Measurements from ENCODE around the gene STAC2.
A peak's percentile ranks its signal among the peaks of the same experiment; 100 is the strongest.

DNA sequence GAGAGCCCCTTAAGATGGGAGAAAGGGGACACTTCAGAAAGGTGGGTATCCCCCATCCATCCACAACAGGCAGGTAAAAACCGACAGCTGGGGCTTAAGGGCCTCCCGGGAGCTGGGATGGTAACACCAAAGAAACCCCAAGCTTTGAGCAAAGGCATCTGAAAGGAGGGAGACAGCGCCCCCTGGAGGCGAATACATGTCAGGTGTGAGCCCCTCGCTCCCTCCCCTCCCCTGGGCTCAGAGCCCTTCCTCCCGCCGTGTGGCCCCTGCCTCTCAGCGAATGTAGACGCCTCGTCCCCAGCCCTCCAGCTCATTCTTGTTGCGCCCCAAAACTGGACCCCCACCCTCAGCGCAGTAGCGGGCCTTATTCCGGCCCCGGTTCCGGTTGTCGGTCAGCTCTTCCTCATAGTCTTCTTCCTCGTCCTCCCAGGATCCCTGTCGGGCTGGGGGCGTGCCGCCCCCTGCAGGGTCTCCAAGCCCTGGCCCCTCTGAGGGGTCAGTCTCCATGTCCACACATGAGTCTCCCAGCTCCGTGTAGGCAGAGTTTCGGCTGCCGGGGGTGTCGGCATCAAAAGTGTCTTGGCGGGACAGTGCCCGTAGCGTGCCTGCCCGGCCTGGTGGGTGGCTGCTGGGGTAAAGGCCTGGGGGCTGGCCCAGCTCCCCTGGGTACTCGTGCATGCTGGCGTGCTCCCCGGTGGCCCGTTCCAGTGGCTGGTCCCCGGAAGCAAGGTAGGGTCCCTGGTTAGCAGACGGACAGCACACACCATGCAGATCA is 50.6 kb downstream of the STAC2 start:
- TF ChIP-seq EP300 (IDR thresholded peaks at IDR 0.05): no peak
- TF ChIP-seq, protein P1, sequence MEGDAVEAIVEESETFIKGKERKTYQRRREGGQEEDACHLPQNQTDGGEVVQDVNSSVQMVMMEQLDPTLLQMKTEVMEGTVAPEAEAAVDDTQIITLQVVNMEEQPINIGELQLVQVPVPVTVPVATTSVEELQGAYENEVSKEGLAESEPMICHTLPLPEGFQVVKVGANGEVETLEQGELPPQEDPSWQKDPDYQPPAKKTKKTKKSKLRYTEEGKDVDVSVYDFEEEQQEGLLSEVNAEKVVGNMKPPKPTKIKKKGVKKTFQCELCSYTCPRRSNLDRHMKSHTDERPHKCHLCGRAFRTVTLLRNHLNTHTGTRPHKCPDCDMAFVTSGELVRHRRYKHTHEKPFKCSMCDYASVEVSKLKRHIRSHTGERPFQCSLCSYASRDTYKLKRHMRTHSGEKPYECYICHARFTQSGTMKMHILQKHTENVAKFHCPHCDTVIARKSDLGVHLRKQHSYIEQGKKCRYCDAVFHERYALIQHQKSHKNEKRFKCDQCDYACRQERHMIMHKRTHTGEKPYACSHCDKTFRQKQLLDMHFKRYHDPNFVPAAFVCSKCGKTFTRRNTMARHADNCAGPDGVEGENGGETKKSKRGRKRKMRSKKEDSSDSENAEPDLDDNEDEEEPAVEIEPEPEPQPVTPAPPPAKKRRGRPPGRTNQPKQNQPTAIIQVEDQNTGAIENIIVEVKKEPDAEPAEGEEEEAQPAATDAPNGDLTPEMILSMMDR (IDR thresholded peaks at IDR 0.05): peak; percentile 71 to 88 (median 80)
- TF ChIP-seq POLR2A (IDR thresholded peaks at IDR 0.05): no peak
- TF ChIP-seq POLR2AphosphoS5 (IDR thresholded peaks at IDR 0.05): peak in 2 of 4 donors; percentile 9 to 18

Measured in sigmoid colon (tissue), 4 donors.